Fibroblast of lung (primary cell): ENCODE data around the gene MINK1. TPM values are rescaled to one million over a fixed set of nuclear protein-coding genes. Genes with fewer than 3 reads are reported as not detected.

Experiments used
- DNase-seq, 2 donors: peaks; one replicate each; pipeline versions ENCODE4 v3.0.0 to v3.0.0-alpha.2; 2010; ENCODE audit warnings: low read depth in 2 of 2
- H2AFZ ChIP-seq: 2 replicates; pipeline ENCODE4 v1.5.1; 2012; ENCODE audit warnings: low read length, control low read depth, inconsistent platforms
- H3K27ac ChIP-seq: 2 replicates; pipeline ENCODE4 v1.5.1; 2011; ENCODE audit warnings: low read length, control low read depth; ENCODE audit not compliant: insufficient read depth
- H3K27me3 ChIP-seq: 2 replicates; pipeline ENCODE4 v1.5.1; 2011; ENCODE audit warnings: mild to moderate bottlenecking, low read length; ENCODE audit not compliant: control insufficient read depth, insufficient read depth
- H3K36me3 ChIP-seq: 2 replicates; pipeline ENCODE4 v1.5.1; 2011; ENCODE audit warnings: low read length; ENCODE audit not compliant: control insufficient read depth, insufficient read depth
- H3K4me1 ChIP-seq: 2 replicates; pipeline ENCODE4 v1.5.1; 2011; ENCODE audit warnings: low read length; ENCODE audit not compliant: control insufficient read depth, insufficient read depth; ENCODE audit errors: extremely low read depth
- H3K4me2 ChIP-seq: 2 replicates; pipeline ENCODE4 v1.5.1; 2011; ENCODE audit warnings: low read length, control low read depth; ENCODE audit not compliant: insufficient read depth; ENCODE audit errors: extremely low read depth
- H3K4me3 ChIP-seq, 4 experiments: fragments of 200-600 bp in 1 of 4; sonication (generic) in 1 of 4; replicated peaks in 1 of 4; 2 replicates each; pipeline ENCODE4 v1.5.1; 2011 to 2016; ENCODE audit warnings: low read length in 4 of 4, low read depth in 3 of 4, mild to moderate bottlenecking in 3 of 4, control low read depth in 2 of 4, inconsistent platforms in 1 of 4, mixed read lengths in 1 of 4; ENCODE audit not compliant: insufficient read depth in 1 of 4; ENCODE audit errors: control extremely low read depth in 1 of 4
- H3K79me2 ChIP-seq: 2 replicates; pipeline ENCODE4 v1.5.1; 2012; ENCODE audit warnings: mild to moderate bottlenecking, low read length, inconsistent platforms; ENCODE audit not compliant: control insufficient read depth, insufficient read depth
- H3K9ac ChIP-seq: 2 replicates; pipeline ENCODE4 v1.5.1; 2011; ENCODE audit warnings: mild to moderate bottlenecking, low read length, control low read depth; ENCODE audit not compliant: insufficient read depth
- H3K9me3 ChIP-seq: 2 replicates; pipeline ENCODE4 v1.5.1; 2012; ENCODE audit warnings: low read depth, low read length; ENCODE audit not compliant: control insufficient read depth, insufficient read depth
- H4K20me1 ChIP-seq: 2 replicates; pipeline ENCODE4 v1.5.1; 2011; ENCODE audit warnings: low read length; ENCODE audit not compliant: control insufficient read depth, insufficient read depth; ENCODE audit errors: extremely low read depth
- EZH2 ChIP-seq: IDR thresholded peaks from 2 replicates; pipeline ENCODE4 v1.5.1; 2012; ENCODE audit warnings: low read length, control low read depth, mild to moderate bottlenecking; ENCODE audit errors: missing control alignments
- polyA plus RNA-seq, 2 donors: library from polyadenylated mRNA; depleted of rRNA in 1 of 2; stranded (reverse) in 1 of 2; unstranded in 1 of 2; fragments of >200 nt; gene quantifications; 2 replicates each; pipeline ENCODE4 v1.2.1, GENCODE V29; 2011 to 2012; ENCODE audit warnings: missing spikeins in 1 of 2
- total RNA-seq: library from RNA; depleted of rRNA; stranded (reverse); fragments of >200 nt; gene quantifications from 2 replicates; pipeline ENCODE4 v1.2.1, GENCODE V29; 2014
- TF ChIP-seq, protein P1 (sequence below), 2 donors: IDR thresholded peaks in 1 of 2; conservative IDR thresholded peaks in 1 of 2; 1 replicate in 1 of 2; 2 replicates in 1 of 2; pipeline ENCODE4 v1.5.1; 2011 to 2012; ENCODE audit warnings: low read length in 2 of 2, control low read depth in 1 of 2, inconsistent platforms in 1 of 2, low read depth in 1 of 2, mild to moderate bottlenecking in 1 of 2

MINK1 gene
- total and polyA plus RNA-seq, 2 donors (not counting 1 experiment from before 2014, with no cell fraction given): 27.2 to 28.6 TPM

DNA sequence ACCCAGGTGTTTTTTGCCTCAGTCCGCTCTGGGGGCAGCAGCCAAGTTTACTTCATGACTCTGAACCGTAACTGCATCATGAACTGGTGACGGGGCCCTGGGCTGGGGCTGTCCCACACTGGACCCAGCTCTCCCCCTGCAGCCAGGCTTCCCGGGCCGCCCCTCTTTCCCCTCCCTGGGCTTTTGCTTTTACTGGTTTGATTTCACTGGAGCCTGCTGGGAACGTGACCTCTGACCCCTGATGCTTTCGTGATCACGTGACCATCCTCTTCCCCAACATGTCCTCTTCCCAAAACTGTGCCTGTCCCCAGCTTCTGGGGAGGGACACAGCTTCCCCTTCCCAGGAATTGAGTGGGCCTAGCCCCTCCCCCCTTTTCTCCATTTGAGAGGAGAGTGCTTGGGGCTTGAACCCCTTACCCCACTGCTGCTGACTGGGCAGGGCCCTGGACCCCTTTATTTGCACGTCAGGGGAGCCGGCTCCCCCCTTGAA is 64.1 kb downstream of the MINK1 start:
- TF ChIP-seq, protein P1, sequence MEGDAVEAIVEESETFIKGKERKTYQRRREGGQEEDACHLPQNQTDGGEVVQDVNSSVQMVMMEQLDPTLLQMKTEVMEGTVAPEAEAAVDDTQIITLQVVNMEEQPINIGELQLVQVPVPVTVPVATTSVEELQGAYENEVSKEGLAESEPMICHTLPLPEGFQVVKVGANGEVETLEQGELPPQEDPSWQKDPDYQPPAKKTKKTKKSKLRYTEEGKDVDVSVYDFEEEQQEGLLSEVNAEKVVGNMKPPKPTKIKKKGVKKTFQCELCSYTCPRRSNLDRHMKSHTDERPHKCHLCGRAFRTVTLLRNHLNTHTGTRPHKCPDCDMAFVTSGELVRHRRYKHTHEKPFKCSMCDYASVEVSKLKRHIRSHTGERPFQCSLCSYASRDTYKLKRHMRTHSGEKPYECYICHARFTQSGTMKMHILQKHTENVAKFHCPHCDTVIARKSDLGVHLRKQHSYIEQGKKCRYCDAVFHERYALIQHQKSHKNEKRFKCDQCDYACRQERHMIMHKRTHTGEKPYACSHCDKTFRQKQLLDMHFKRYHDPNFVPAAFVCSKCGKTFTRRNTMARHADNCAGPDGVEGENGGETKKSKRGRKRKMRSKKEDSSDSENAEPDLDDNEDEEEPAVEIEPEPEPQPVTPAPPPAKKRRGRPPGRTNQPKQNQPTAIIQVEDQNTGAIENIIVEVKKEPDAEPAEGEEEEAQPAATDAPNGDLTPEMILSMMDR (conservative IDR thresholded peaks at IDR 0.05 in 1 of 2, IDR thresholded peaks at IDR 0.05 in 1 of 2; ENCODE audit: low read depth in 1 of 2, low read length in 2 of 2): no peak
- no peak for TF ChIP-seq EZH2
- Histone ChIP-seq H3K4me1 (no peaks in the 10 kb centered on the region), H3K27ac (no peak overlapping the region), H2AFZ (no peak overlapping the region), H3K36me3 (peaks cover 19% of the 10 kb centered on the region), H3K4me2 (no peak overlapping the region), H3K79me2 (no peaks in the 10 kb centered on the region), H3K27me3 (no peaks in the 10 kb centered on the region), H3K9ac (no peak overlapping the region), H4K20me1 (no peaks in the 10 kb centered on the region), H3K9me3 (no peaks in the 10 kb centered on the region), H3K4me3 (no peak overlapping the region)
- DNase-seq: no peak

DNA sequence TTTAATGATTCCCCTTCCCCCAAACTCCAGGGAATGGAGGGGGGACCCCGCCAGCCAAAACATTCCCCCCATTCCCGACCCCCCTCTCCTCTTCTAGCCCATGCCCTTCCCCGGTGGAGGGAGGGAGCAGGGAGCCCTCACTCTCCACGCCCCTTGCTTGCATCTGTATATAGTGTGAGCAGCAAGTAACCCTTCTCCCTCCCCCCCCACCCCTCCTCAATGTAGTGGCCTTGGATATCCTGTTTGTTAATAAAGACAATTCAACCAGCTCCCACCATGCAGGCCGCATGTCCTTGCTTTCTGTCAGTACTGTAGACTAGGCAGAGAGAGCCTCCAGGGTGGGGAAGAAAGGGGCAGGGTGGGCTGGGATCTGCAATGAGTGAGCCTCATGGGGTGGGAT is 64.6 kb downstream of the MINK1 start:
- Histone ChIP-seq H2AFZ (no peak overlapping the region), H3K27ac (no peak overlapping the region), H3K4me1 (peaks cover 2% of the 10 kb centered on the region), H3K9ac (no peak overlapping the region), H3K9me3 (no peaks in the 10 kb centered on the region), H3K36me3 (peaks cover 16% of the 10 kb centered on the region), H4K20me1 (no peaks in the 10 kb centered on the region), H3K4me2 (no peak overlapping the region), H3K27me3 (no peaks in the 10 kb centered on the region), H3K79me2 (no peaks in the 10 kb centered on the region), H3K4me3 (no peak overlapping the region)
- TF ChIP-seq, protein P1 (conservative IDR thresholded peaks at IDR 0.05 in 1 of 2, IDR thresholded peaks at IDR 0.05 in 1 of 2; ENCODE audit: low read depth in 1 of 2, low read length in 2 of 2): no peak
- no peak for TF ChIP-seq EZH2
- DNase-seq: no peak

DNA sequence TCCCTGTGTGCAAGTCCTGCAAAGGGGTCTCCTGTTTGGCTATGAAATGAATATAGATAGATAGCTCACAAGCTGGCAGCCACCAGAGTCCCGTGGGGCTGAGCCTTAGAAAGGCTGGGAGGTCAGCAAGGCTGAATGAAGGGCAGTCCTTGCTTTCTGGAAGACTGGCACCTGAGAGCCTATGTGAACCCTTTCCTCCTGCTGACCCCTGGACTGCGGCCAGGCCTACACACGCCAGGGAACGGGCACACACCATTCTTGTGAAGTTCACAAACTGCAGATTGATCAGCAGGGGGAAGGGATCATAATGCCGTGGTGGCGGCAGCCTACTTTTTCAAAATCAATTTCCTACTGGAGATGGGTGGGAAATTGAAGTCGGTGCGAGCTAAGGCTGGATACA is 65.2 kb downstream of the MINK1 start:
- Histone ChIP-seq H3K9ac (no peak overlapping the region), H3K4me1 (peaks cover 4% of the 10 kb centered on the region), H2AFZ (no peak overlapping the region), H3K4me3 (no peak overlapping the region), H3K36me3 (peaks cover 16% of the 10 kb centered on the region), H3K4me2 (no peak overlapping the region), H3K79me2 (no peaks in the 10 kb centered on the region), H3K27me3 (no peaks in the 10 kb centered on the region), H3K27ac (no peak overlapping the region), H4K20me1 (no peaks in the 10 kb centered on the region), H3K9me3 (no peaks in the 10 kb centered on the region)
- DNase-seq: no peak
- TF ChIP-seq EZH2: no peak
- TF ChIP-seq, protein P1 (conservative IDR thresholded peaks at IDR 0.05 in 1 of 2, IDR thresholded peaks at IDR 0.05 in 1 of 2; ENCODE audit: low read depth in 1 of 2, low read length in 2 of 2): no peak
